Renal pelvis (tissue), 12 donors: ENCODE data around the gene MAOA. TPM values are rescaled to one million over a fixed set of nuclear protein-coding genes. Genes with fewer than 3 reads are reported as not detected.
"Not testable (repeated sequence)": the region's sequence is repeated elsewhere in the genome, so short reads cannot be mapped to it uniquely, and the experiment has no call there.

ENCODE experiments used
- DNase-seq: peaks from one replicate; pipeline ENCODE4 v3.0.0-alpha.2; 2013
- long read RNA-seq, 16 experiments: transcript quantifications; one replicate each; lab custom pipeline, GENCODE V29; 2026
- polyA plus RNA-seq, 3 donors: library from polyadenylated mRNA; unstranded; fragments of 120-200 nt; gene quantifications; one replicate each; pipeline ENCODE4 v1.2.1, GENCODE V29; 2013; ENCODE audit not compliant: insufficient read length in 3 of 3

Gene MAOA
- polyA plus RNA-seq = 10 to 100 TPM; 14.9 to 22.6 (median 17.3) TPM
- long read RNA-seq, donor 1, full-length matches to known transcripts = 5 of 5 reads
- long read RNA-seq, donor 1, partial matches to known transcripts = 0 of 5 reads
- long read RNA-seq, donor 1, other reads (novel, unspliced or antisense) = 0 of 5 reads
- long read RNA-seq, donor 2, full-length matches to known transcripts = 5 of 5 reads
- long read RNA-seq, donor 2, partial matches to known transcripts = 0 of 5 reads
- long read RNA-seq, donor 2, other reads (novel, unspliced or antisense) = 0 of 5 reads
- long read RNA-seq, donor 3, full-length matches to known transcripts = 4 of 4 reads
- long read RNA-seq, donor 3, partial matches to known transcripts = 0 of 4 reads
- long read RNA-seq, donor 3, other reads (novel, unspliced or antisense) = 0 of 4 reads
- long read RNA-seq, donor 4, full-length matches to known transcripts = 5 of 5 reads
- long read RNA-seq, donor 4, partial matches to known transcripts = 0 of 5 reads
- long read RNA-seq, donor 4, other reads (novel, unspliced or antisense) = 0 of 5 reads
- long read RNA-seq, donor 5 = 0 reads
- long read RNA-seq, donor 6, full-length matches to known transcripts = 3 of 32 reads
- long read RNA-seq, donor 6, partial matches to known transcripts = 7 of 32 reads
- long read RNA-seq, donor 6, other reads (novel, unspliced or antisense) = 22 of 32 reads
- long read RNA-seq, donor 7, full-length matches to known transcripts = 10 of 19 reads
- long read RNA-seq, donor 7, partial matches to known transcripts = 9 of 19 reads
- long read RNA-seq, donor 7, other reads (novel, unspliced or antisense) = 0 of 19 reads
- long read RNA-seq, donor 8, full-length matches to known transcripts = 1 of 1 reads
- long read RNA-seq, donor 8, partial matches to known transcripts = 0 of 1 reads
- long read RNA-seq, donor 8, other reads (novel, unspliced or antisense) = 0 of 1 reads
- long read RNA-seq, donor 9, full-length matches to known transcripts = 3 of 10 reads
- long read RNA-seq, donor 9, partial matches to known transcripts = 7 of 10 reads
- long read RNA-seq, donor 9, other reads (novel, unspliced or antisense) = 0 of 10 reads
- long read RNA-seq, donor 10, full-length matches to known transcripts = 2 of 2 reads
- long read RNA-seq, donor 10, partial matches to known transcripts = 0 of 2 reads
- long read RNA-seq, donor 10, other reads (novel, unspliced or antisense) = 0 of 2 reads
- long read RNA-seq, donor 11, full-length matches to known transcripts = 5 of 5 reads
- long read RNA-seq, donor 11, partial matches to known transcripts = 0 of 5 reads
- long read RNA-seq, donor 11, other reads (novel, unspliced or antisense) = 0 of 5 reads
- long read RNA-seq, donor 12, full-length matches to known transcripts = 4 of 4 reads
- long read RNA-seq, donor 12, partial matches to known transcripts = 0 of 4 reads
- long read RNA-seq, donor 12, other reads (novel, unspliced or antisense) = 0 of 4 reads
- long read RNA-seq, donor 13, full-length matches to known transcripts = 3 of 3 reads
- long read RNA-seq, donor 13, partial matches to known transcripts = 0 of 3 reads
- long read RNA-seq, donor 13, other reads (novel, unspliced or antisense) = 0 of 3 reads
- long read RNA-seq, donor 14, full-length matches to known transcripts = 7 of 7 reads
- long read RNA-seq, donor 14, partial matches to known transcripts = 0 of 7 reads
- long read RNA-seq, donor 14, other reads (novel, unspliced or antisense) = 0 of 7 reads
- long read RNA-seq, donor 15, full-length matches to known transcripts = 18 of 26 reads
- long read RNA-seq, donor 15, partial matches to known transcripts = 8 of 26 reads
- long read RNA-seq, donor 15, other reads (novel, unspliced or antisense) = 0 of 26 reads
- long read RNA-seq, donor 16, full-length matches to known transcripts = 3 of 9 reads
- long read RNA-seq, donor 16, partial matches to known transcripts = 6 of 9 reads
- long read RNA-seq, donor 16, other reads (novel, unspliced or antisense) = 0 of 9 reads

DNA sequence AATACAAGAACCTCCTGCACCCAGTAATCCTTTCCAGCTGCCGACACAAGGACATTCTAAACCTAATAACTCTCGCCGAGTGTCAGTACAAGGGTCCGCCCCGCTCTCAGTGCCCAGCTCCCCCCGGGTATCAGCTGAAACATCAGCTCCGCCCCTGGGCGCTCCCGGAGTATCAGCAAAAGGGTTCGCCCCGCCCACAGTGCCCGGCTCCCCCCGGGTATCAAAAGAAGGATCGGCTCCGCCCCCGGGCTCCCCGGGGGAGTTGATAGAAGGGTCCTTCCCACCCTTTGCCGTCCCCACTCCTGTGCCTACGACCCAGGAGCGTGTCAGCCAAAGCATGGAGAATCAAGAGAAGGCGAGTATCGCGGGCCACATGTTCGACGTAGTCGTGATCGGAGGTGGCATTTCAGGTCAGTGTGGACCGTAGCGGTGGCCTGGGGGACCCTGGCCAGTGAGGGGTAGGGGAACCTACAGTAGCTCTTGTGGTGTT, at the start of gene MAOA:
Gene MAOA (plus strand): TSS at position 295 of the 490 bp plus-strand sequence. CDS start 43 bp downstream, at position 338.
- peak; percentile 39 for DNase-seq

DNA sequence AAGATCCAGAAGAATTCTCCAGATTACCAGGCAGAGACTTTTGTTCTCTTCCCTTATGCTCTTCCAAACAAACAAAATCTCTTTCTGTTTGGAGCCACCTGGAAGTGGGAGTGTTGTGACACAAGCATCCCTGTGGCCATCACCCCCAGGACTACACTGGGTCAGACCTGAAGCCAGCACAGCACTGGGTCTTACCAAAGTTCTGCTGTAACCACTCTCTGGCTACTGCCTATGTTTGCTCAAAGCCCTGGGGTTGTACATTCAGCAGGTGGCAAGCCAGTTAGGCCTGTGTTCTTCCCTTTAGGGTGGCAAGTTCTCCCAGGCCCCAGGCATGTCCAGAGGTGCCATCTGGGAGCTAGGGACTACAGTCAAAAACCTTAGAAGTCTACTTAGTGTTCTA, 43.7 kb upstream of the MAOA start:
- no peak for DNase-seq

DNA sequence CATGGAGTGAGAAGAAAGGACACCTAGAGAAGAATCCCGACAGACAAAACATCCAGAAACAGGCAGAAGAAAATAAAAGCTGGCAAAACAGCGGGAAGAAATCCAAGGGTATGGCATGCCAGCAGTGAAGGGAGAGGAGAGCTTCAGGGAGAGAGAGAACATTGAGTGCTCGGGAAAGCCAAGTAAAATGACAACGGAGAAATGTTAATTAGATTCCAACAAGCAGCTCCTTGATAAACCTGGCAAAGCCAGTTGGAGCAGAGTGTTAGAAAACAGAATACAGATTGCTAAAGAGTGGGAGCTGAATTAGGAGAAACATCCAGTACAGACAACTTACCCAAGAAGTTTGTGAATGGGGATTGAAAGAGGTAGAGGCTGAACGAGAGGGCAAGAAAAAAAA, 40.4 kb upstream of the MAOA start:
- no peak for DNase-seq

DNA sequence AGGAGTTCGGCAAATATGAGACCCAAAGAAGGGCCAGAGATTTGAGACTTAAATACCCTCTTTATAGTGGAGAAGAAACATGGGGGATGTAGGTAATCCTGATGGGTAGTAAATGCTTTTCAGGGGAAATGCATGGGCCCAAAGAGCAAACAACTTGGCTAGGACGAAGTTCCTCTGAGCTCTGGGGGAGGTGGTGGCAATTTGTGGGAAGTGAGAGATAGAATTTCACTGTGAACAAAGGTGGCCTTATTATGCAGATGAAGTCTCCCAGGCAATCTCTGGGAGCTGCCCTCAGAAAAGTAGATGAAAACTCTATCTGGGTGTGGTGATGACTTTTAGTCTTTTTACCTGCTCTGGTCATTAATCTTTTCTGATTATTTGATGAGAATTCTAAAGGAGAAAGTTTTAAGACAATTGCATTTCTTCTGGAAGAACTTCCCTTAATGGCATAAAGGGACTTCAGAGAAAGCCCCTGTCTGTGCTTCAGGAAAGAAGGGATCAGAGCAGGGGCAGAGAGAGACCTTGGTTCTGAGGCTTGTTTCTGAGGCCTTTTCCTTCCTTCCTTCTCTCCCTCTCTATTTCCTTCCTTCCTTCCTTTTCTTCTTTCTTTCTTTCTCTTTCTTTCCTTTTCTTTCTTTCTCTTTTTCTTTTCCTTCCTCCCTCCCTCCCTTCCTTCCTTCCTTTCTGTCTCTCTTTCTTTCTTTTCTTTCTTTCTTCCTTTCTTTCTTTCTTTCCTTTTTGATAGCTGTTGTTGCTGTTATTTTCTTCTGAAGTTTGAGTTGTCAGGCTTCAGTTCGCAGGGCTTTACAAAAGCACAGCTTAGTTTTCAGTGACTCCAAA, 37.5 kb upstream of the MAOA start:
- DNase-seq = no peak

DNA sequence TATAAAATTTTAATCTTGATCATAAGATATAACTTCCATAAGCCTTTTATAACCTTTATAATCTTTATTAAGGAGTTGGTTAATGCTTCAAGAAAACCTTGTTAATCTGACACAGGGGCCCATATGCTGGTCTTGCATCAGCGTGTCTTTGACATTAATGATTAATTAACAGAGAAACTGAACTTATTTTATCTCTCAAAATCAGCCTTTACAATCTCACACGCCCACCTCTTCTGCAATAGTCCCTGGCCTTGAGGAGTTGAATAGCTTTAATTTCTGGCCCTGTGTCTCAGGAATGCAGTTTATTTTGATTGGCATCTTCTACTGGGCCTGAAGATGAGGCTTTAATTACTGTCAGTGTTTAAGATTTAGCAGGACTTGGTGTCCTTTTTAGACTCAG, 36.2 kb upstream of the MAOA start:
- not testable (repeated sequence) for DNase-seq

DNA sequence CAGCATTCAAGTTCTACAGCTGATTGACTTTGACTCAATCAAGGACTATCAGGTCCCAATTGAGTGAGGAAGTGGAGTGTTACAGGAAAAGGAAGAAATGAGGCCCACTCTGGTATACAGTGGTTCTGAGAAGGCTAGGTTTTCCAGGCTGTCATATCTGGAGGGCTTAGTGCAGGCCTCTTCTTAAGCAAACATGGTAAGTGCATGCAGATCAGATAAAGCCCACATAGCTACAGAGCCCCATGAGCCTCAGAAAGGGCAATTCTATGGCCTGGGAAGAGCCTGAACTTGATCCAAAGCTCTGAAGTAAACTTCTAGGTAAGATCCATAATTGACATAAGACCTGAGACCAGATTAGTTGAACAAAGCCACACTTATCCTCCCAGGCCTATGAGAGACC, 29.0 kb upstream of the MAOA start:
- no peak for DNase-seq

DNA sequence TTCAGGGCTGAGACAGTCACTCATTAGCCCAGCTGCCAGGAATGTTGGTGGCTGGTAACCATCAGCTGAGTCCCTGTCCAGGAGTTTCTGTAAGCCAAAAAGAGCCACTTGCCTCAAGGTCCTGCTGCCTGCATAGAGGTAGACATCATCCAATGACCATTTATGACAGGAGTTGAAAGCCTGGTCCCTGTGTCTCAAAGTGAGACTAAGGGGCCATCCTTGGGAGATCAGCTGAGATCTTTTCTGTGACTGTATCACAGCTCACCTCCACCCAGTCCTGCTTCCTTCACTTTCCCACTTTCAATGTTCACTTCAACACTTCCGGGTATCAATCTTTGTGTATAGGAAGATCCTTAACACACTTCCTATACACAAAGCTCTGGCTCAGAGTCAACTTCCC, 28.4 kb upstream of the MAOA start:
- DNase-seq = no peak

DNA sequence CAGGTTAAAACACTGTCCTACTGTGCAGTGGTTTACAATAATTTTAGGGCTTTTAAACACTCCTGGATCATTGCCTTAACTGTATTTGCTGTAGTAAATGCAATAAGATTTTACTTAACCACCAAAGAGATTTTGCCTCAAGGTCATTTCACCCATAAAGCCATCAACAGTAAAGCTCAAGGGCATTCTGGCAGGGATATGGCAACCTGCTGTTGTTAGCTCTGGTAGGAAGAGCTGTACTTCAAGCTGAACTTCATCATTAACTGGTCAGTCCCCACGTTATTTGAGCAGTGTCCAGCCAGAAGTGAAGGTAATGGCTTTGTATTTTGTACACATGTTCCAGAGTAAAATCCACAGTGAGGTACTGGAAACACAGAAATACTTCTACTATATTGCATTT, 26.9 kb upstream of the MAOA start:
- no peak for DNase-seq

DNA sequence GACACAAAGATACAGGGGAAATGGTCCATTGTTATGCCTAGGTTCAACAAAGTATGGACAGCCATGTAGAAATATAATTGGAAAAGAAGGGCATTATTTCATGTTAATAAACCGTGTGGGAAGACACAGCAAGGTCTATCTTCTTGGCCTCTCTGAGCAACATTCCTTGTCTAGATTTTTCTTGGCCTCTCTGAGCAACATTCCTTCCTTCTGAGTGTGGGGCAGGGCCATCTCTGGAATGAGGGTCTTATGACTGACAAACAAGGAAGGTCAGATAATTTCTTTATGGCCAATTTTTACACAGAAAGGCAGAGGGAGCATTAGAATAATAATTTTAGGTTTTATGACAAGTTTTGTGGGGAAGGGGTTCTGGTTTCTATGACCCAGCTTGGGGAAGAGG, 24.3 kb upstream of the MAOA start:
- no peak for DNase-seq

DNA sequence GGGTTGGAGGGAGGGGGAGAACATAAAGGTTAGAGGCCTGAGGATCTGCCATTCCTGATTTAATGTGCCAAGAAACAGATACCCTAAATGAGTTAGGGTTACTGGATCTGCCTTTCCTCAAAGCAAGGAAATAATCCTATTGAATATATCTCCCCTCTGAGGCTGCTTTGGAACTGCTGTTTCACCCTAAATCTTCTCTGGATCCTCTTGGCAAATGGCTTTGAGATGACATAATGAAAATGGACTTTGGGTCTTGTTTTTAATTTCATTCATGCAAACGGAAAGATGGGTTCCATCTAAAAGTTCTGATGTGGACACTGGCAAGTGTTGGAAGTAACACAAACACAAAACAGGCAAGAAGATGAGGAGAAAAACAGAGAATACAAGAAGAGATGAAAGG, 23.0 kb upstream of the MAOA start:
- no peak for DNase-seq

DNA sequence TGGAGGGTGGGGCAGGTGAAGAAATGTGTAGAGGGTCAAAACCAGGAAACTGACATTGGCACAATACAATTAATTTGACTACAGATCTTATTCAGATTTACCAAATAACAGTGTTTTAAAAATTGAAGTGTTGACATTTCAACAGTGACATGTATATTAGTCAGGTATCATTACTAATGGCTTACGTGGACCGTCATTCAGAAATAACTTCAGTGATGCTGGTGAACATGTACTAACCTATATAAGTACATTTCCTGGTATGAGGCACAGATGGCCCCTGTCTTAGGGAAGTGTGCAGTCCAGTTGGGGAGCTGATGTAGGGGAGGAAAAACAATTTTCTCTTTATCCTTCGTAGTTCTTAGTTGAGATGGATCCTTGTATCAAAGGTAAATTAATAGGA, 22.3 kb upstream of the MAOA start:
- DNase-seq = no peak

DNA sequence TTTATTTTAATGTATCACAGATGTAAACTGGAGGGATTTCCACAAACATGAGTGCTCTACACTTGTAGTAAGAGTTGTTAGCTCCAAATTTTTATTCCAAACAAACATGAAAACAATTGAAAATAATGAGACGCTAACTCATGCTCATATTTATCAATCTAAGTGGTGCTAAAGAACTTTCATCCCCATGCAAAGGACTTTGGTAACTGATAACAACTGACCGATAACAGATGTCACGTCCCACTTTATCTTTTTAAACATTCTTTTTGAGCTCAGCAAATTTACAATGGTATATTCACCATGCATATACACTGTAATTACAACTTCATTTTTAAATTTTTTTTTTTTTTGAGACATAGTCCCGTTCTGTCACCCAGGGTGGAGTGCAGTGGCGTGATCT, 15.6 kb upstream of the MAOA start:
- DNase-seq = no peak

DNA sequence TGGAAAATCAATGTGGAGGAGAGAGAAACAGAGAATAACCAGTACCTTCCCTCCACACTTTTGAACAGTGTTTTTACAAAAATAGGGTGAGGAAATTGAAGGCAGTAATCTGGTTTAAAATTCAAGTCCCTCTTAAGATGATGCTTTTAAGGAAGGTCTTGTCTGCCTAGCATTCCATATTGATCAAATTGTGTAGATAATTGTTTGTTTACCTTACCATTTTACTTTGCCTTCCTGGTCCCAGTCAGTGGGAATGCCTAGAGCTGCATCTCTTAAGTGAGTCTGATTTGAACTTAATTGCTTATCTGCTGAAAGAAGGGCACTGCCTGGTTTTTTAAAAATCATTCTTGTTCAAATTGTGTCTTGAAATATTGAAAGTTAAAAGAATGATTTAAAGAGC, 14.4 kb upstream of the MAOA start:
- DNase-seq = no peak

DNA sequence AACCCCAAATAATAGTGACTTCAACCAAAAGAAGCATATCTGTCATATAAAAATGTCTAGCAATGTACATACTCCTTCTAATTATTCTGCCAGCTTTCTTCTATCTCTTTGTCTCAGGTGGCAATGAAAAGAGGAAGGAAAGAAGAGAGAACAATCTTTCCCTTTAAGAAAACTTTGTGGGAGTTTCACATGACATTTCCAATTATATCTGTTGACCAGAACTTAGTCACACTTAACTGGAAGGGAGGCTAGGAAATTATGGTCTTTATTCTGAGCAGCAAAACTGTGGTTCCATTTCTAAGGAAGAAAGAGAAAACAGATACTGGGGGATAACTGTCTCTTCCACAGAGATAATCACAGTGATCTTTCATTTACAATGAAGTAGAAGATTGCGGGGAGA, 12.9 kb upstream of the MAOA start:
- DNase-seq = no peak

DNA sequence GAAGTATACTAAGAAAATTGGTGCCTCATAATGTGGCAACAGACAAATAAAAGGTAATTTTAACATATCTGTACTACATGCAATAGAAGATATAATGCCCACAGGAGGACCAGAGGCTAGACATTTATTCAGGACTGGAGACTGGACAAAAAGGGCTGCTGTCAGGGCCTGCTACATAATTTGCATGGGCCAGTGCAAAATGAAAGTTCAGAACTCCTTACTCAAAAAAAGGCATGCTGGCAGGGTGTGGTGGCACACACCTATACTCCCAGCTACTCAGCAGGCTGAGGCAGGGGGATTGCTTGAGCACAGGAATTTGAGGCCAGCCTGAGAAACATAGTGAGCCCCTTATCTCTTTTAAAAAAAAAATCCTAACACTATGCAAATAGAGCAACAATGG, 12.4 kb upstream of the MAOA start:
- DNase-seq = no peak

DNA sequence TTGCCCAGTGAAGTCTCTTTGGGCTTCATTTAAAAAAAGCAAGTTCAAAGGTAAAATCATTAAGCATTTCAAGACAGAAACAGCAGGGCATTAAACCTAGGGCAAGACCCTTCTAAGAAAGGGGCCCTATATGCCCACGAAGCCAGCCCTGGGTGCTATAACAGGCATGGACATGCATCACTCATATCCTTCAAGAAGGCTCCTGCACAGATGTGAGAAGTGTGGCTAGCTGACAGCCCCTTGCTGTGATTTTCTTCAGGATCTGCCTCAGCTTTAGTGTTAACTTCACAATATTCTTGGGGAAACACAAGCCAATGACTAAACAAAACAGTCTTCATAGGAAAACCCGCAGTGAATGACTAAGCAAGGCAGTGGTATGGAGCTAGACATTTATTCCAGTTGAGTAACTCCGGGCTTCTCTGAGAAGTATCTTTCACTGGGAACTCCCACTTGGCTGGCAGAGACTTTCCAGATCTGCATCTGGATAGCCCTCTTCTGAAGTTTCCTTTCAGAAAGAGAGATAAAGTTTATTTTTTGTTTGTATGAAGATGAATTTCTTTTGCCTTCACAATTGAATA, 11.9 kb upstream of the MAOA start:
- no peak for DNase-seq

DNA sequence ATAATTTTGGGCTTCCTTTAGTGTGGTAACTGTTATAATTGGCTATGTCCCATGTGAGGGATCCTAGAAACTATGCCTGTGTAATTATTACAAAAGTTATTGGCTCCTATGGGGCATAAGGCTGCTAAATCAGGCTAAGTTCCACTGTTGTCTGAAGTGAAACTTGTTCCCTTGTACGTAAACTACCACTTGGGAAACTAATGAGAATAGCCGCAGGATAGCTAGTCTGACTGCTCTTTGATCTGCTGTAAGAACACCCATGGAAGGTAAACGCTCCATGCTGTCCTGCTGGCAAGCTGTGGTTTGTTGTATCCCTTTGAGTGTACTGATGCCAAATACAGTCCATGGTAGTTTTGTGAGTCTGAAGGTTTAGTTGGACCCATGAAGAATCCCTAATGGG, 9.3 kb upstream of the MAOA start:
- no peak for DNase-seq

DNA sequence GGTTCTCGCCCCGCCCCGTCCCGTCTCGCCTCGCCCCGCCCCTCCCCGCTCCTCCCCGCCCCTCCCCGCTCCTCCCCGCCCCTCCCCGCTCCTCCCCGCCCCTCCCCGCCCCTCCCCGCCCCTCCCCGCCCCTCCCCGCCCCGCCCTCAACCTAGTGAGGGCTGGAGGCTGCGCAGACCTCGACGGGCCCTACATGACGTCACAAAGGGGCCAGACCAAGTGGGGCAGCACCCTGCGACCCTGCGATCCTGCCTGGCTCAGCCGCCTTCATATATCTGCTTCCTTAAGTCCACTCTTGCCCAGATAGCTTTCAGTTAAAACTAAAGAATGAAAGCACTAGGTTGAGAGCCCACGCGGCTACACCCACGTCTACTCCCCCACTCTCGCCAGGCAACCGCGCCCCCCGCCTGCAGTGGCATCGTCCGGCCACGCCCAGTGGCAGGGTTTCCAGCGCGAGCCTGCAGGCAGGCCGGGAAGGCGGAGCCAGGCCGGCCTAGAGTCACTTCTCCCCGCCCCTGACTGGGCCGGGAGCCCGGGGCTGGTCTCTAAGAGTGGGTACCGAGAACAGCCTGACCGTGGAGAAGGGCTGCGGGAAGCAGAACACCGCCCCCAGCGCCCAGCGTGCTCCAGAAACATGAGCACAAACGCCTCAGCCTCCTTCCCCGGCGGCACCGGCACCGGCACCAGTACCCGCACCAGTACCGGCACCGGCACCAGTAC, 1.5 kb upstream of the MAOA start:
- DNase-seq = peak; percentile 89
